GM23248 (cell line): ENCODE measurements around the gene HIPK3. TPM values are rescaled to one million over a fixed set of nuclear protein-coding genes. Genes with fewer than 3 reads are reported as not detected.

Experiments
- DNase-seq: peaks from one replicate; pipeline ENCODE4 v3.0.0-alpha.2; 2015
- H2AFZ ChIP-seq: fragments of 200-600 bp; sonication (generic); 2 replicates; pipeline ENCODE4 v1.6.1; 2016; ENCODE audit warnings: antibody characterized with exemption
- H3F3A ChIP-seq: fragments of 200-600 bp; sonication (generic); 2 replicates; pipeline ENCODE4 v1.6.1; 2016; ENCODE audit warnings: mild to moderate bottlenecking, antibody characterized with exemption, mixed run types; ENCODE audit not compliant: insufficient read depth
- H3K27ac ChIP-seq: fragments of 200-600 bp; sonication (generic); 2 replicates; pipeline ENCODE4 v1.5.1; 2016; ENCODE audit warnings: mild to moderate bottlenecking
- H3K27me3 ChIP-seq: fragments of 200-600 bp; sonication (generic); replicated peaks from 2 replicates; pipeline ENCODE4 v1.6.1; 2016; ENCODE audit warnings: mild to moderate bottlenecking; ENCODE audit not compliant: insufficient read depth
- H3K36me3 ChIP-seq: fragments of 200-600 bp; sonication (generic); 2 replicates; pipeline ENCODE4 v1.6.1; 2016; ENCODE audit warnings: low read depth, mild to moderate bottlenecking
- H3K4me1 ChIP-seq: fragments of 200-600 bp; sonication (generic); 2 replicates; pipeline ENCODE4 v1.6.1; 2016; ENCODE audit warnings: mild to moderate bottlenecking; ENCODE audit not compliant: insufficient read depth
- H3K4me2 ChIP-seq: fragments of 200-600 bp; sonication (generic); one replicate; pipeline ENCODE4 v1.6.1; 2016; ENCODE audit warnings: mild to moderate bottlenecking; ENCODE audit not compliant: unreplicated experiment
- H3K4me3 ChIP-seq: fragments of 200-600 bp; sonication (generic); 2 replicates; pipeline ENCODE4 v1.5.1; 2016; ENCODE audit warnings: mild to moderate bottlenecking
- H3K79me2 ChIP-seq: fragments of 200-600 bp; sonication (generic); 2 replicates; pipeline ENCODE4 v1.6.1; 2016; ENCODE audit warnings: mild to moderate bottlenecking; ENCODE audit not compliant: insufficient read depth
- H3K9ac ChIP-seq: fragments of 200-600 bp; sonication (generic); 2 replicates; pipeline ENCODE4 v1.6.1; 2016; ENCODE audit warnings: mild to moderate bottlenecking
- H3K9me2 ChIP-seq: fragments of 200-600 bp; sonication (generic); 2 replicates; pipeline ENCODE4 v1.6.1; 2016; ENCODE audit warnings: mixed run types, mild to moderate bottlenecking, moderate library complexity; ENCODE audit not compliant: insufficient read depth
- H3K9me3 ChIP-seq: fragments of 200-600 bp; sonication (generic); one replicate; pipeline ENCODE4 v1.6.1; 2017; ENCODE audit warnings: low read depth
- H4K20me1 ChIP-seq: fragments of 200-600 bp; sonication (generic); 2 replicates; pipeline ENCODE4 v1.6.0; 2016; ENCODE audit not compliant: insufficient read depth
- EZH2 ChIP-seq: fragments of 200-600 bp; sonication (generic); IDR thresholded peaks from 2 replicates; pipeline ENCODE4 v1.6.1; 2018; ENCODE audit warnings: antibody characterized with exemption, mild to moderate bottlenecking; ENCODE audit not compliant: insufficient read depth, poor library complexity, severe bottlenecking
- EZH2phosphoT487 ChIP-seq: fragments of 200-600 bp; sonication (generic); IDR thresholded peaks from 2 replicates; pipeline ENCODE4 v1.6.1; 2018; ENCODE audit warnings: antibody characterized with exemption, moderate library complexity, mild to moderate bottlenecking, low read depth; ENCODE audit not compliant: insufficient read depth
- WGBS, 2 experiments: methylation state at CpG; one replicate each; pipeline ENCODE4 v1.1.6; 2015 to 2017; ENCODE audit warnings: low lambda C conversion rate in 2 of 2, low coverage in 1 of 2; ENCODE audit errors: missing lambda C conversion rate in 2 of 2; 5-methylcytosine and 5-hydroxymethylcytosine counted together
- in situ Hi-C: fragments of 300-500 bp; cut with MboI; formaldehyde crosslinking; loops from 2 replicates; pipeline ENCODE4 v1.15.0; 2020
- polyA plus RNA-seq: library from polyadenylated mRNA; unstranded; fragments of >200 nt; fragmentation: Nextera tagmentation; extraction: Ambion mirVana; gene quantifications from 2 replicates; pipeline ENCODE4 v1.2.1, GENCODE V29; 2016
- total RNA-seq: library from RNA; depleted of rRNA; stranded (reverse); fragments of >200 nt; shearing (Covaris generic); gene quantifications from 2 replicates; pipeline ENCODE4 v1.2.3, GENCODE V29; 2014

HIPK3 gene
- total and polyA plus RNA-seq, 2 experiments from 2014 or later = 17.8 to 82.9 TPM

DNA sequence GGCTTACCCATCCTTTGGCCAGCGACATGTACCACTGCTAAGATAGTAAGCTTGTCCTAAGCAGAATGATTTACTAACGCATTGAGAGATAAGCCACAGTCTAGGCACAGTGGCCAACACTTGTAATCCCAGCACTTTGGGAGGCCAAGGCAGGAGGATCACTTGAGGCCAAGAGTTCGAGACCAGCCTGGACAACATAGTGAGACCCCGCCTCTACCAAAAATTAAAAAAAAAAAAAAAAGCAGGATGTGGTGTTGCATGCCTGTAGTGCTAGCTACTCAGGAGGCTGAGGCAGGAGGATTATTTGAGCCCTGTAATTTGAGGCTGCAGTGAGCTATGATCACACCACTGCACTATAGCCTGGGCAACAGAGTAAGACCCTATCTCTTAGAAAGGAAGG lies 93.1 kb downstream of the HIPK3 start:
- no peaks in the 10 kb centered on the region for H3K4me1 ChIP-seq
- H4K20me1 ChIP-seq = no peaks in the 10 kb centered on the region
- in situ Hi-C loops = no loop called here
- no peaks in the 10 kb centered on the region for H3K9me2 ChIP-seq
- peaks cover 29% of the 10 kb centered on the region for H3F3A ChIP-seq
- no peaks in the 10 kb centered on the region for H3K9me3 ChIP-seq
- H3K79me2 ChIP-seq = peaks cover 36% of the 10 kb centered on the region
- H2AFZ ChIP-seq = no peak overlapping the region
- H3K36me3 ChIP-seq = peaks cover 90% of the 10 kb centered on the region
- H3K4me2 ChIP-seq = no peak overlapping the region
- 96 to 99% methylated on average over 4 of the region's 4 CpGs for WGBS, 2 experiments
- H3K9ac ChIP-seq = no peak overlapping the region
- no peak for DNase-seq
- TF ChIP-seq EZH2phosphoT487 = no peak
- no peak for TF ChIP-seq EZH2
- no peak overlapping the region for H3K27ac ChIP-seq
- no peaks in the 10 kb centered on the region for H3K27me3 ChIP-seq
- H3K4me3 ChIP-seq = no peak overlapping the region

DNA sequence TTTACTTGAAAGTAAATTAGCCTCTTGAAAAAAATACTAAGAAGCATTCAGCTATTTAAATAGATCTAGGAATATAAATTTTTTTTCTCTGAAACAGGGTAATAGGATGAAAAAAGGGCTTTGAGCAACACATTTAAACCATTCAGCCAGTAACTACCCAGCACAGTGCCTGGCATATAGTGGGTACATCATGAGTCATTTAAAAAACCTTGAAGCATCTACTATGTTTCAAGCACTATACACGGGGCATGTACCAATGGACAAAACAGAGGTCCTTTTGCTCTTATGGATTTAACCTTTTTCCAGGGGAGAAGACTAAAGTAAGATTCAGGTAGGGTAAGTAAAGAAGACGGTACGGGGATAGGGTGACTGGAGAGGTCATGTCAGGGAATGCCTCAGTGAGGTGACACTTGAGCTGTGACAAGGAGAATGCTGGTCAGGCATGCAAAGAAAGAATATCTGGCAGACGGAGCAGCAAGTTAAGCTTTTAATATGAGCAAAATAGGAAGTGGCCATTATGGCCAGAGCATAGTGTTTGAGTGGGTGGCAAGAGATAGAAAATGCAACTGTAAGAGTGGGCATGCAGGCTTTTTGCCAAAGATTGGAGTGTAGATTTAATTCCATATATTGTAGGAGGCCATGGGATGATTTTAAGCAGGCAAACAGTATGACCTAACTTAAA lies 101.1 kb downstream of the HIPK3 start:
- Histone ChIP-seq H3K4me1 (peaks cover 8% of the 10 kb centered on the region), H2AFZ (no peak overlapping the region), H3K4me2 (no peak overlapping the region), H4K20me1 (no peaks in the 10 kb centered on the region), H3K9ac (no peak overlapping the region), H3K9me3 (no peaks in the 10 kb centered on the region), H3K79me2 (no peaks in the 10 kb centered on the region), H3K27ac (no peak overlapping the region), H3F3A (peaks cover 54% of the 10 kb centered on the region), H3K4me3 (no peak overlapping the region), H3K36me3 (peaks cover 22% of the 10 kb centered on the region), H3K9me2 (no peaks in the 10 kb centered on the region), H3K27me3 (no peaks in the 10 kb centered on the region)
- 51 to 65% methylated on average over 4 of the region's 4 CpGs for WGBS, 2 experiments
- no peak for TF ChIP-seq EZH2
- TF ChIP-seq EZH2phosphoT487 = no peak
- in situ Hi-C loops = no loop called here
- DNase-seq = no peak

DNA sequence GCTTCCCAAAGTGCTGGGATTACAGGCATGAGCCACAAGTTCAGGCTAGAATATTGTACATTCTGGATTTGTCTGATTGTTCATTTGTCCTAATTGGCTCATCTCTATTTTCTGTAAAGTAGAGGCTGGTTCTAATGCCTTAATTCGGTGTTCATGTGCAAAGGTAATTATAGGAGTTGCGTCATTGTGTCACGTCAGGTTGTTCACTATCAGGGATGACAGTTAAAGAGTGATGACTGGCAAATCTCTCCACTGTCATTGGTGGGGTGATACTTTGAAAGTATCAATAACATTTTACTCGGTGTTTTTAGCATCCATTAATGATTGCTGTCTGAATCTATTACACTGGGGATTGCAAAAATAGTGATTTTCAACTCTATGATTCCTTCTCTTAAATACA lies 103.5 kb downstream of the HIPK3 start:
- 83 to 86% methylated on average over 4 of the region's 4 CpGs for WGBS, 2 experiments
- Histone ChIP-seq H3K9me2 (no peaks in the 10 kb centered on the region), H3K36me3 (no peaks in the 10 kb centered on the region), H3K79me2 (no peaks in the 10 kb centered on the region), H3K27me3 (no peaks in the 10 kb centered on the region), H3F3A (peaks cover 34% of the 10 kb centered on the region), H3K4me3 (no peak overlapping the region), H2AFZ (no peak overlapping the region), H3K9me3 (no peaks in the 10 kb centered on the region), H3K27ac (no peak overlapping the region), H3K4me2 (no peak overlapping the region), H3K4me1 (peaks cover 8% of the 10 kb centered on the region), H3K9ac (no peak overlapping the region), H4K20me1 (no peaks in the 10 kb centered on the region)
- in situ Hi-C loops = loop anchor here (5.0 to 10.0 kb wide), 3 partner anchors 322 to 464 kb away; no protein-coding TSS in a partner anchor
- no peak for TF ChIP-seq EZH2phosphoT487
- TF ChIP-seq EZH2 = no peak
- DNase-seq = no peak

DNA sequence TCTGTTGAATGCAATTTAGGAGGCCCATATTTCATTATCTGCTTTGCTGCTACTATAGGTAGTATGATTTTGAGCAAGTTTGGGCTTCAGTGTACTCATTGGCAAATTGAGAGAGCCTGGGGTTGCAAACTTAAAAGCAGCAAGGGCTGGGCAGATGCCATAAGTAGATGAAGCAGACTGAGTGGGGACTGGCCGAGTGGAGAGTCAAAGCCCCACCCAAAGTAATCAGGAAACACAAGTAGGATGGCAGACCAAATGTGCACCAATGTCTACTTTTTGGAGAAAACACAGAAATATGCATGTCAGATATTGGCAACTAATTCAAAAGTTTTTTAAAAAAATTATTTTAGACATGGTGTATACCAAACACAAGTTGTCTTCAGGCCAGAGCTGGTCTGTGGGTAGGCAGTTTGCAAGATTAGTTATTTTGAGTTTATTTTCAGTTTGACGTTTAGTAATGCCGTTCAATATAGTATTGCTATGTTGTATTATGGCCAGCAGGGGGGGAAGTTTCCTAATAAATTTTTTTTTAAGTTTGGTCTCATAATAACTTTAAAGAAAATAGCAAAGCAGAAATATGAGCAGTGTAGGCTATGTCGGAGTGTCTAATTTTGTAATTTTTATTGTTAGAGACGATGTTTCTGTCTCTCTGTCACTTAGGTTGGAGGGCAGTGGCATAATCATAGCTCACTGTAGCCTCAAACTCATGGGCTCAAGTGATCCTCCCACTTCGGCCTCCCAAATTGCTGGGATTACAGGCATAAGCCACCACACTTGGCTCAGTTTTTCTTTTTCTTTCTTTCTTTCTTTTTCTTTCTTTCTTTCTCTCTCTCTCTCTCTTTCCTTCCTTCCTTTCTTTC lies 105.1 kb downstream of the HIPK3 start:
- no peak overlapping the region for H3K27ac ChIP-seq
- in situ Hi-C loops = loop anchor here (5.0 to 10.0 kb wide), 3 partner anchors 320 to 463 kb away; no protein-coding TSS in a partner anchor
- H3K27me3 ChIP-seq = no peaks in the 10 kb centered on the region

More for the DNA sequence above, 105.1 kb downstream of the HIPK3 start:
- DNase-seq = peak; percentile 72
- no peaks in the 10 kb centered on the region for H3K36me3 ChIP-seq
- no peaks in the 10 kb centered on the region for H4K20me1 ChIP-seq
- no peak overlapping the region for H3K9ac ChIP-seq
- H3K9me3 ChIP-seq = no peaks in the 10 kb centered on the region
- no peak overlapping the region for H2AFZ ChIP-seq
- H3K79me2 ChIP-seq = no peaks in the 10 kb centered on the region
- TF ChIP-seq EZH2phosphoT487 (no peak), EZH2 (no peak)
- H3K4me2 ChIP-seq = peak overlapping the region; percentile 51
- WGBS, 2 experiments = 23% methylated on average over 6 of the region's 6 CpGs
- peaks cover 8% of the 10 kb centered on the region for H3K4me1 ChIP-seq
- peaks cover 33% of the 10 kb centered on the region for H3F3A ChIP-seq
- no peak overlapping the region for H3K4me3 ChIP-seq
- H3K9me2 ChIP-seq = no peaks in the 10 kb centered on the region
